Adrenal gland (tissue), 5 donors: Measurements from ENCODE around the gene DLEC1.

ENCODE experiments used
- CTCF ChIP-seq, 6 experiments: fragments of 450-650 bp in 4 of 6; fragments of 200-600 bp in 2 of 6; sonication (generic) in 1 of 6; IDR thresholded peaks; 1 replicate in 5 of 6; 2 replicates in 1 of 6; pipeline versions ENCODE4 v1.5.1 to v1.8.0; 2016 to 2021; ENCODE audit warnings: antibody characterized with exemption in 6 of 6, mild to moderate bottlenecking in 2 of 6, moderate library complexity in 1 of 6
- POLR2A ChIP-seq, 2 donors: fragments of 450-650 bp; IDR thresholded peaks; one replicate each; pipeline ENCODE4 v1.6.1; 2017; ENCODE audit warnings: antibody characterized with exemption in 2 of 2, mild to moderate bottlenecking in 2 of 2, moderate library complexity in 1 of 2
- donor health status: DM: no; HTN: no; CAD: no.

- TF ChIP-seq POLR2A (IDR thresholded peaks at IDR 0.05) (peak; percentile 89 to 93), CTCF (IDR thresholded peaks at IDR 0.05) (no peak)
These were observed 126.1 kb downstream of the DLEC1 start, which contains the start of gene OXSR1 for GRCh38 chr3:38164952-38165721.
